ENCODE data around the gene PASK. TPM values are rescaled to one million over a fixed set of nuclear protein-coding genes. Genes with fewer than 3 reads are reported as not detected.

Gene PASK
- total RNA-seq, 1 experiment from 2014 or later = 80.9 TPM

GRCh38 chr2:241110089-241110606 lies 39.1 kb downstream of the PASK start (continued):
- no peak for TF ChIP-seq AFF4 (CRISPR knock-in tag; IDR thresholded peaks at IDR 0.05; ENCODE audit: borderline replicate concordance)
- TF ChIP-seq RORB (CRISPR knock-in tag; IDR thresholded peaks at IDR 0.05) = no peak
- no peak for TF ChIP-seq FOXP1 (CRISPR knock-in tag; IDR thresholded peaks at IDR 0.05; ENCODE audit: borderline replicate concordance)

- ChIA-PET POLR2A (no interaction called here), CTCF (no interaction called here)
- ATAC-seq = no peak
- no peaks in the 10 kb centered on the region for H3K27me3 Mint-ChIP-seq (ENCODE audit: low read depth)
- H3K36me3 Mint-ChIP-seq = peaks cover 10% of the 10 kb centered on the region; the same call in 1 of the 2 replicates
- no peaks in the 10 kb centered on the region for H3K9me3 Mint-ChIP-seq
- DNase-seq (ENCODE audit: low spot score) = no peak
- H3K4me3 Mint-ChIP-seq = no peak overlapping the region
- H3K4me1 Mint-ChIP-seq = no peaks in the 10 kb centered on the region
- no peak for TF ChIP-seq CDX4 (CRISPR knock-in tag; IDR thresholded peaks at IDR 0.05; ENCODE audit: borderline replicate concordance)
- TF ChIP-seq E2F1 (CRISPR knock-in tag; IDR thresholded peaks at IDR 0.05) = no peak
- no peak for TF ChIP-seq KAT7 (CRISPR knock-in tag; IDR thresholded peaks at IDR 0.05; ENCODE audit: borderline replicate concordance)
- no peak for TF ChIP-seq EMX1 (CRISPR knock-in tag; IDR thresholded peaks at IDR 0.05)
- TF ChIP-seq NFATC4 (CRISPR knock-in tag; IDR thresholded peaks at IDR 0.05) = no peak
- no peak for TF ChIP-seq ATF2 (CRISPR knock-in tag; IDR thresholded peaks at IDR 0.05; ENCODE audit: borderline replicate concordance, low read depth)
- H3K27ac Mint-ChIP-seq = no peak overlapping the region
Measured at GRCh38 chr2:241109210-241110088, 39.8 kb downstream of the PASK start.

- no peak for ATAC-seq
- H3K36me3 Mint-ChIP-seq = peaks cover 9% of the 10 kb centered on the region; the same call in 1 of the 2 replicates
- no peak for TF ChIP-seq MAX (CRISPR knock-in tag; IDR thresholded peaks at IDR 0.05)
- 0 out of 2 replicates have a peak, but pooled peaks have one; percentile 20 for TF ChIP-seq FOXP1 (CRISPR knock-in tag; IDR thresholded peaks at IDR 0.05; ENCODE audit: borderline replicate concordance)
- no peak for DNase-seq (ENCODE audit: low spot score)
- peak overlapping the region; percentile 32; the same call in 1 of the 2 replicates for H3K27ac Mint-ChIP-seq
- H3K27me3 Mint-ChIP-seq (ENCODE audit: low read depth) = no peaks in the 10 kb centered on the region
- CTCF ChIA-PET = no interaction called here
- no peaks in the 10 kb centered on the region for H3K9me3 Mint-ChIP-seq
- POLR2A ChIA-PET = no interaction called here
- H3K4me1 Mint-ChIP-seq = no peaks in the 10 kb centered on the region
- H3K4me3 Mint-ChIP-seq = no peak overlapping the region
Measured at GRCh38 chr2:241108271-241109209, 40.7 kb downstream of the PASK start.
